Stimulated activated CD4-positive, alpha-beta T cell treated with anti-CD3 and anti-CD28 coated beads, Interleukin-4, amount 100 ng/mL, for 4 hours (primary cell): ENCODE measurements around the gene ARL13A.
A peak's percentile ranks its signal among the peaks of the same experiment; 100 is the strongest.
"Not testable (repeated sequence)": the region's sequence is repeated elsewhere in the genome, so short reads cannot be mapped to it uniquely, and the experiment has no call there.

Experiments used
- DNase-seq, 2 experiments: peaks; one replicate each; pipeline ENCODE4 v3.0.0-alpha.2; 2020

ARL13A gene

DNA sequence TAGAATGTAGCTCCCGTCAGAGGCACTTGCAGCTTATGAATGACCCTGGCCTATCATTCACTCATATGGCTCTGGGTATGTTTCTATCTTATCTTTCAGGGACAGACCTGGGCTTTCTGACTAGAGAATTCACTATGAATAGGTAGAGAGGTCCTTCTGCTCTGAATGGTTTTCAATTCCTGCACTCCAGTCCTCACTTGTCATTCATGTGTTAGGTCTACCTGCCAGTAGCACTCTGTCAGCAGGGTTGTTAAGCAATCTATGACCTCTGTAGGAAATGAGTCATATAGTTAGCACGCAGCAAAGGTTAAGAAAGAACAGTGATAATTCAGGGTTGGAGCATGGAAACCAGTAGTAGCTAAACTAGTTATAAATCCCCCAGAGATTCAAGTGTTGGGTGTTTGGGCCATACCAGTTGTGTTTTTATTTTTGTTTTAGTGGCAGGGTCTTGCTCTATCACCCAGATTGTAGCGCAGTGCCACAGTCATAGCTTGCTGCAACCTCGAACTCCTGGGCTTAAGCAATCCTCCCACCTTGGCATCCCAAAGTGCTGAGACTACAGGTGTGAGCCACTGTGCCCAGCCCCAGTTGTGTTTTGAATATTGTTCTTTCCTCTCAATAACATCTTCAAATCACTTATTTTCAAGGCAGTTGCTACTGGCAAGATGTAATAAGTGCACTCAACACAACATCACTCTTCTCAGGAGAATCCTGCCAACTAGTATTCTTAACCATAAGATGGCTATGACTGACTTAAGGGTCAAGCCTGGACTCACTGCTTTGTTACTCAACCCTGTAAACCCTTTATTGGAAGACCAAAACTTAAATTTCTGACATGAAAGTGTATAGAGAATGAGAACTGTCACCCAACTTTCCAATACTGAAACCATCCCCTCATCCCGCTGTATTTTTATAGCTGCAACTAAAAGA lies 25.1 kb downstream of the ARL13A start:
- DNase-seq = no peak

DNA sequence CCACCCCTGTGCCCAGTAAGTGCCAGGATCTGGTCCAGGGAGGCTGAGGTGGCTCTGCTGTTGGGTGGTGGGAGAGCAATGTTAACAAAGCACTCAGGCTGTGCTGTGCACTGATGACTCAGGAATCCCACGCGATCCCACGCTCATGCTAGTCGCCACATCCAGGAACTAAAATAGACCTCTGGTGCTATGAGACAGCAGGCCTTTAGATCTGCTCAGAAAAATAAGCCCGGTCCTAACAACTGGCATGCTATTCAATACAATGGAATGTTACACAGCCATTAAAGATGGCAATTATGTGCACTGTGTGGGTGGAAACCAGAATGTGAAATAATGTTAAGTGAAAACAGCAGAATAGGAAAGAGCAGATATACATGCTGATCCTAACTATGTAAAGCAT lies 26.0 kb downstream of the ARL13A start:
- DNase-seq = peak in 1 of 2 experiments; percentile 12

DNA sequence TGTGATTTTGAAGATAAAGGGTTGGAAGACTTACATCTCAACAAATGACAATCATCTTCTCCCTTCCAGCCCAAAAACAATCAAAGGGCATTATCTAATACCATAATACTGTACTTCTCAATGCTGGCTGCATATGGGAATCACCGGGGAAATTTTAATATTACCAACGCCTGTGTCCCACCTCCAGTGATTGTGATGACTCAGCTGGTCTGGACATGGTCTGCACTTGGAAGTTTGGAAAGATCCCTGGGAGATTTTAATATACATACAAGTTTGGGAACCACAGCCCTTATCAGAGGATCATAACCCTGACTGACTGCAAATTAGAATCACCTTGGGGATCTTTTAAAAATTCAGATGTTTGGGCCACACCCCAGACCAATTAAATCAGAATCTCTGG lies 29.9 kb downstream of the ARL13A start:
- no peak for DNase-seq

DNA sequence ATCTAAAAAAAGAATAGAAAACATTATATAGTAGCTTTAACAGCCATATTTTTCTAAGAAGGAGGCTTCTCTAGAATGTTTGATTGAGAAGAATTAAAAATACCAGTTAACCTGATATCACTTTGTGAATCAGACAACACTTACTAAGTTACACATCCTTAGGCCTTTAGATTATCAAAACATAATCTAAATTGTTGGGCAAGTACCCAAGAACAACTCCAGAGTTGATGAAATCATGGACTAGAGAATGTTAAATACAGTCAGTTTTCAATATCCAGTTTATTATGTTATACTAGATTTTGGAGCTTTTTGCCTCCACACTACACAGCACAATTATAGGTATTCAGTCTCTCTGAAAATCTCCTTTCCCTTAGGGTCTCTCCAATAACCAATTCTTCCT lies 39.6 kb downstream of the ARL13A start:
- no peak for DNase-seq

DNA sequence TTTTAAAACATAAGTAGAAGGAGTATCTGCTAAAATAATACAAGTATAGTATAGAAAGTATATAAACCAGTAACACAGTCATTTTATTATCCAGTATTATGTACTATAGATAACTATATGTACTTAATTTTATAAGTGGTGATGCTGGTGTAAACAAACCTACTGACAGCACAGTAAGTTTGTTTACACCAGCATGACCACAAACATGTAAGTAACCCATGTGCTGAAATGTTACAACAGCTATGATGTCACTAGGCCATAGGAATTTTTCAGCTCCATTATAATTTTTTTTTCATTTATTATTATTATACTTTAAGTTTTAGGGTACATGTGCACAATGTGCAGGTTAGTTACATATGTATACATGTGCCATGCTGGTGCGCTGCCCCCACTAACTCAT lies 42.5 kb downstream of the ARL13A start:
- not testable (repeated sequence) for DNase-seq

DNA sequence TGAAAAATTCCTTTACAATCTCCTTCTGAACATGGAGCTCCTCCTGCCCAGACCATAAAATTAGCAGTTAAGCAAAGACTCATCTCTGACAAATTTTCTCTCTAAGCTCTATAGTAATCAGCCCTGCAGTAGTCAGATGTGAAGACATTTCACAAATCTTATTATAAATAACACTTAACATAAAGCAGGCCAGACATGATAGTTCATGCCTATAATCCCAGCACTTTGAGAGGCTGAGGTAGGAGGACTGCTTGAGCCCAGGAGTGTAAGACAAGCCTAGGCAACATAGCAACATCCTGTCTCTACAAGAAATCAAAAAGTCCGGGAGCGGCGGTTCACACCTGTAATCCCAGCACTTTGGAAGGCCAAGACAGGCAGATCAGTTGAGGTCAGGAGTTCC lies 52.5 kb downstream of the ARL13A start:
- DNase-seq = no peak

DNA sequence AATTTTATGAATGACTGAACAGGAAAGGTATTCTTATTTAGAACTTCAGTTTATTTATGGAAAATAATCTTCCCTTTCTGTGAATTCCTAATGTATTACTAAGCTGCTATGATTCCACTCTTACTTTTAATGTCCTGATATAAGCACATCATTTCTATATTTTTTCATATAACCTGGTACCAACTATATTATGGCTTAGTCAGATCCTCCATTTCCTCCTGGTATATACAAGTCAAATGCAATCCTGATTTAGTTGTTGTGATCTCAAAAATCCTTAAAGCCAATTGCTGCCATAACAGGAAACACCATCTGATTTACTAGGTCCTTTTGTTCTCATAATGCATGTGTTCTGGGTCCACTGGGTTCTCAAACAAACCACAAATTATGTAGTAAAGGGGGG lies 55.6 kb downstream of the ARL13A start:
- DNase-seq = no peak

DNA sequence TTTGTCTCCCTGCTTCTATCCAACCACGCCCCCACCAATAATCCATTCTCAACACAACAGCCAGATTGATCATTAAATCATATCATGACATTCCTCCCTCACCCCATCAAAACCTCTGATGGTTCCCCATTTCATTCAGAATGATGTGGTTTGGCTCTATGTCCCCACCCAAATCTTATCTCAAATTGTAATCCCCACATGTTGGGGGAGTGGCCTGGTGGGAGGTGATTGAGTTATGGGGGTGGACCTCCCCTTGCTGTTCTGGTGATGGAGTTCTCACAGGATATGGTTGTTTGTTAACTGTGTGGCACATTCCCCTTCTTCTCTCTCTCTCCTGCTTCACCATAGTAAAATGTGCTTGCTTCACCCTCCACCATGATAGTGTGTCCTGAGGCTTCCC lies 59.1 kb downstream of the ARL13A start:
- no peak for DNase-seq

DNA sequence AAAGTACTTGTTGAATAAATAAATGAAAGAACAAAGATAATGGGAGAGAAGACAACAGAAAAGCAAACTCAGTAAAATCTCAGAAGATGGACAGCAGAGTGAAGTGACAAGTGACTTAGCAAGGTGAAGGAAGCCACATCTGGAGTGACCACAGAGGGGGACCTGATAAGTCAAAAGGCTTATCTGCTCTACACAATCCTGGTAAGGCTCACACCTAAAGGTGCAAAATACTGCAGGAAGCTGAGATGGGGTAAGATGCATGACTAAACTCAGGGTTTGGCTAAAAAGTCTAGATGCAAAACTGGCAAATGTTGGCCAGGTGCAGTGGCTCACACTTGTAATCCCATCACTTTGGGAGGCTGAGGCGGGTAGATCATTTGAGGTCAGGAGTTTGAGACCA lies 60.2 kb downstream of the ARL13A start:
- no peak for DNase-seq

DNA sequence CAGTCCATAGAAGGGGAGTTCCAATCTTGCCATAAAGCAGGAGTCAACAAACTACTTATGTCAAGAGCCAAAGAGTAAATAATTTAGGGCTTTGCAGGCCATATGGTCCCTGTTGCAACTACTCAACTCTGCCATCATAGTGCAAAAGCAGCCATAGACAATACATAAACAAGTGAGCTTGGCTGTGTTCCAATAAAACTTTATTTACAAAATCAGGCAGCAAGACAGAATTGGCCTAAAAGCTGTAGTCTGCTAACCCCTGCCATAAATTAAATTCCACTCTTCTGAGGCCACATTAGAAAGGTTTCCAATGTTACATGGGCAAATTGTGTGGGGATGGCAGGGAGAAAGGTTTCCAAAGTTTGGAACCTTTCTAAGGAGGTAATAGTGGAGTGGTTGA lies 67.7 kb downstream of the ARL13A start:
- DNase-seq = no peak

DNA sequence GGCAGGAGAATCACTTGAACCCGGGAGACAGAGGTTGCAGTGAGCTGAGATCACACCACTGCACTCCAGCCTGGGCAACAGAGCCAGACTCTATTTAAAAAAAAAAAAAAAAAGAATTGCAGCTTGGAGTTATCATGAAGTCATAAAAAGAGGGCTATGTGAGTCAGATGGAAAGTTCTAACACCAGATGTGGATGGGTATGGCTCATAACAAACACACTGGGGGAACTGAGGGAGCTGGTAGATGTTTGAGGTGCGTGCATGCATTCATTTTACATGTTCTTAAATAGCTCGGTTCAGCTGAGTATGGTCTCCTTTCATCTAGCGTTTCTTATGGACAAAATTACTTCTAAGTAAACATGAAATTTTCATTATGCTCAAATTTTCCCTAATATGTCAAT lies 70.7 kb downstream of the ARL13A start:
- no peak for DNase-seq
